Upper lobe of right lung (tissue), 1 donor: ENCODE data around the gene TMEM253. TPM values are rescaled to one million over a fixed set of nuclear protein-coding genes. Genes with fewer than 3 reads are reported as not detected.

Experiments used
- ATAC-seq: fragments of 200-7000 bp; cut with Tn5 transposase; one replicate; pipeline ENCODE4 v1.9.1; 2020; ENCODE audit warnings: mild to moderate bottlenecking, moderate library complexity
- DNase-seq: peaks from one replicate; pipeline ENCODE4 v3.0.0-alpha.2; 2020
- H3K27ac ChIP-seq: fragments of 200-600 bp; one replicate; pipeline ENCODE4 v1.8.0; 2022
- H3K27me3 ChIP-seq: fragments of 200-600 bp; one replicate; pipeline ENCODE4 v1.8.0; 2022; ENCODE audit warnings: mild to moderate bottlenecking
- H3K36me3 ChIP-seq: fragments of 200-600 bp; one replicate; pipeline ENCODE4 v1.8.0; 2022
- H3K4me1 ChIP-seq: fragments of 200-600 bp; one replicate; pipeline ENCODE4 v1.8.0; 2022
- H3K4me3 ChIP-seq: fragments of 200-600 bp; one replicate; pipeline ENCODE4 v1.8.0; 2022; ENCODE audit warnings: mild to moderate bottlenecking
- H3K9me3 ChIP-seq: fragments of 200-600 bp; one replicate; pipeline ENCODE4 v1.8.0; 2022
- CTCF ChIP-seq: fragments of 200-600 bp; IDR thresholded peaks from one replicate; pipeline ENCODE4 v1.8.0; 2022; ENCODE audit warnings: antibody characterized with exemption
- intact Hi-C: fragments of 100-400 bp; cut with DNase I; formaldehyde crosslinking; loops from one replicate; pipeline ENCODE4 v1.11.0; 2022
- total RNA-seq: library from RNA; stranded (reverse); fragmentation: NEBNext Ultra II Directional; extraction: Animal tissue kit (Norgen Biotek cat#: 25700); gene quantifications from one replicate; pipeline ENCODE4 v1.2.1, GENCODE V29; 2021
- donor health status: DM: no; HTN: yes; CAD: no; lungs with severe emphysema.

TMEM253 gene
- total RNA-seq, 1 donor from 2014 or later: 0.67 TPM

- no peaks in the 10 kb centered on the region for H3K27me3 ChIP-seq
- peak overlapping the region; percentile 70 for H3K4me3 ChIP-seq
- no peak for TF ChIP-seq CTCF
- H3K4me1 ChIP-seq: peaks cover 26% of the 10 kb centered on the region
- ATAC-seq (no peak), DNase-seq (peak; percentile 72)
- H3K36me3 ChIP-seq: no peaks in the 10 kb centered on the region
- intact Hi-C loops: no loop called here
- H3K9me3 ChIP-seq: no peaks in the 10 kb centered on the region
- H3K27ac ChIP-seq: peak overlapping the region; percentile 65
Observed at GRCh38 chr14:21069388-21070082, 31.3 kb upstream of the TMEM253 start.

- Histone ChIP-seq H3K9me3 (no peaks in the 10 kb centered on the region), H3K27ac (peak within 1 kb of the TSS; percentile 65), H3K4me3 (peak within 1 kb of the TSS; percentile 70), H3K4me1 (peaks cover 26% of the 10 kb centered on the region), H3K27me3 (no peaks in the 10 kb centered on the region), H3K36me3 (no peaks in the 10 kb centered on the region)
- intact Hi-C loops: no loop called here
- DNase-seq (peak; percentile 85), ATAC-seq (peak; percentile 80)
- TF ChIP-seq CTCF: no peak
Observed at GRCh38 chr14:21070083-21070609, 30.7 kb upstream of the TMEM253 start, which contains the start of gene ARHGEF40. TSS of gene ARHGEF40 (plus strand) at chr14:21070304. CDS start at chr14:21070397, 93 bp downstream.

GRCh38 chr14:21070610-21071224 lies 30.1 kb upstream of the TMEM253 start:
- intact Hi-C loops: no loop called here
- peaks cover 26% of the 10 kb centered on the region for H3K4me1 ChIP-seq
- peak; percentile 32 for ATAC-seq

GRCh38 chr14:21071225-21072030 lies 29.4 kb upstream of the TMEM253 start:
- DNase-seq (peak; percentile 87), ATAC-seq (peak; percentile 71)
- Histone ChIP-seq H3K36me3 (peaks cover 13% of the 10 kb centered on the region), H3K4me3 (peak overlapping the region; percentile 70), H3K27me3 (no peaks in the 10 kb centered on the region), H3K4me1 (peaks cover 26% of the 10 kb centered on the region), H3K9me3 (no peaks in the 10 kb centered on the region), H3K27ac (peak overlapping the region; percentile 65)
- peak; percentile 4 for TF ChIP-seq CTCF
- intact Hi-C loops: no loop called here

More at GRCh38 chr14:21070610-21071224, 30.1 kb upstream of the TMEM253 start:
- no peaks in the 10 kb centered on the region for H3K9me3 ChIP-seq
- peaks cover 6% of the 10 kb centered on the region for H3K36me3 ChIP-seq
- no peak for DNase-seq
- no peak for TF ChIP-seq CTCF
- peak overlapping the region; percentile 65 for H3K27ac ChIP-seq
- H3K4me3 ChIP-seq: peak overlapping the region; percentile 70
- no peaks in the 10 kb centered on the region for H3K27me3 ChIP-seq

- DNase-seq: no peak
- Histone ChIP-seq H3K36me3 (peaks cover 18% of the 10 kb centered on the region), H3K27me3 (no peaks in the 10 kb centered on the region), H3K9me3 (no peaks in the 10 kb centered on the region), H3K4me1 (peaks cover 26% of the 10 kb centered on the region), H3K4me3 (peak overlapping the region; percentile 70), H3K27ac (peak overlapping the region; percentile 65)
- TF ChIP-seq CTCF: no peak
- intact Hi-C loops: no loop called here
- ATAC-seq: no peak
Observed at GRCh38 chr14:21072031-21072473, 28.8 kb upstream of the TMEM253 start.
